NCI-H2171 (cell line): ENCODE results near the gene LARGE1.

Experiments used
- DNase-seq: peaks from one replicate; lab custom pipeline; 2025; lab: John Stamatoyannopoulos, UW

The LARGE1 gene

GRCh38 chr22:33819743-33820142 is 100.5 kb downstream of the LARGE1 start:
- DNase-seq, result no peak

GRCh38 chr22:33817512-33818127 is 102.7 kb downstream of the LARGE1 start:
- DNase-seq, result no peak

- DNase-seq, result no peak
Measured at GRCh38 chr22:33812360-33812977, 107.8 kb downstream of the LARGE1 start.

GRCh38 chr22:33811686-33812085 is 108.6 kb downstream of the LARGE1 start:
- DNase-seq, result no peak

GRCh38 chr22:33811208-33811607 is 109.1 kb downstream of the LARGE1 start:
- DNase-seq, result no peak

- DNase-seq, result no peak
Measured at GRCh38 chr22:33807470-33807869, 112.8 kb downstream of the LARGE1 start.

- DNase-seq, result no peak
Measured at GRCh38 chr22:33806191-33806590, 114.1 kb downstream of the LARGE1 start.

GRCh38 chr22:33803371-33804282 is 116.6 kb downstream of the LARGE1 start:
- no peak for DNase-seq

GRCh38 chr22:33798401-33798800 is 121.9 kb downstream of the LARGE1 start:
- DNase-seq, result no peak

- DNase-seq, result no peak
Measured at GRCh38 chr22:33796494-33796893, 123.8 kb downstream of the LARGE1 start.

- no peak for DNase-seq
Measured at GRCh38 chr22:33793475-33793874, 126.8 kb downstream of the LARGE1 start.

- no peak for DNase-seq
Measured at GRCh38 chr22:33792832-33793231, 127.4 kb downstream of the LARGE1 start.

- no peak for DNase-seq
Measured at GRCh38 chr22:33789690-33790253, 130.5 kb downstream of the LARGE1 start.

- DNase-seq, result no peak
Measured at GRCh38 chr22:33788927-33789326, 131.3 kb downstream of the LARGE1 start.

GRCh38 chr22:33787645-33788456 is 132.4 kb downstream of the LARGE1 start:
- DNase-seq, result no peak

GRCh38 chr22:33786149-33786548 is 134.1 kb downstream of the LARGE1 start:
- DNase-seq, result no peak

- no peak for DNase-seq
Measured at GRCh38 chr22:33785283-33785968, 134.8 kb downstream of the LARGE1 start.

GRCh38 chr22:33781411-33781810 is 138.9 kb downstream of the LARGE1 start:
- no peak for DNase-seq

GRCh38 chr22:33780531-33781136 is 139.6 kb downstream of the LARGE1 start:
- DNase-seq, result no peak

GRCh38 chr22:33779243-33779642 is 141.0 kb downstream of the LARGE1 start:
- no peak for DNase-seq

- DNase-seq, result no peak
Measured at GRCh38 chr22:33776491-33776890, 143.8 kb downstream of the LARGE1 start.
